ENCODE measurements around the gene YWHAG.
"Not testable (repeated sequence)": the region's sequence is repeated elsewhere in the genome, so short reads cannot be mapped to it uniquely, and the experiment has no call there.

YWHAG gene

GRCh38 chr7:76392531-76393115 lies 33.8 kb upstream of the YWHAG start:
- TF ChIP-seq CTCF (IDR thresholded peaks at IDR 0.05; ENCODE audit: low read depth, low read length), result no peak
- DNase-seq (ENCODE audit: low read depth in 2 of 2), result no peak
- H3K4me3 ChIP-seq (replicated peaks in 1 of 2; ENCODE audit: low read depth in 2 of 2, low read length in 2 of 2), result peak overlapping the region in 1 of 2 donors; percentile 30

- DNase-seq (ENCODE audit: low read depth in 2 of 2), result no peak
- no peak overlapping the region for H3K4me3 ChIP-seq (replicated peaks in 1 of 2; ENCODE audit: low read depth in 2 of 2, low read length in 2 of 2)
- TF ChIP-seq CTCF (IDR thresholded peaks at IDR 0.05; ENCODE audit: low read depth, low read length), result no peak
Observed at GRCh38 chr7:76390092-76390491, 31.3 kb upstream of the YWHAG start.

GRCh38 chr7:76387789-76388188 lies 29.0 kb upstream of the YWHAG start:
- not testable (repeated sequence) for DNase-seq (ENCODE audit: low read depth in 2 of 2); H3K4me3 ChIP-seq (replicated peaks in 1 of 2; ENCODE audit: low read depth in 2 of 2, low read length in 2 of 2)

- H3K4me3 ChIP-seq (replicated peaks in 1 of 2; ENCODE audit: low read depth in 2 of 2, low read length in 2 of 2), result no peak overlapping the region
- TF ChIP-seq CTCF (IDR thresholded peaks at IDR 0.05; ENCODE audit: low read depth, low read length), result no peak
- DNase-seq (ENCODE audit: low read depth in 2 of 2), result peak; percentile 25 to 79
Observed at GRCh38 chr7:76386691-76387260, 28.0 kb upstream of the YWHAG start.

- no peak overlapping the region for H3K4me3 ChIP-seq (replicated peaks in 1 of 2; ENCODE audit: low read depth in 2 of 2, low read length in 2 of 2)
- no peak for TF ChIP-seq CTCF (IDR thresholded peaks at IDR 0.05; ENCODE audit: low read depth, low read length)
- peak; percentile 27 to 42 for DNase-seq (ENCODE audit: low read depth in 2 of 2)
Observed at GRCh38 chr7:76383089-76383944, 24.5 kb upstream of the YWHAG start.

GRCh38 chr7:76381814-76382213 lies 23.0 kb upstream of the YWHAG start:
- DNase-seq (ENCODE audit: low read depth in 2 of 2), result no peak
- no peak for TF ChIP-seq CTCF (IDR thresholded peaks at IDR 0.05; ENCODE audit: low read depth, low read length)
- H3K4me3 ChIP-seq (replicated peaks in 1 of 2; ENCODE audit: low read depth in 2 of 2, low read length in 2 of 2), result no peak overlapping the region

- no peak overlapping the region for H3K4me3 ChIP-seq (replicated peaks in 1 of 2; ENCODE audit: low read depth in 2 of 2, low read length in 2 of 2)
- no peak for TF ChIP-seq CTCF (IDR thresholded peaks at IDR 0.05; ENCODE audit: low read depth, low read length)
- peak in 1 of 2 donors; percentile 56 for DNase-seq (ENCODE audit: low read depth in 2 of 2)
Observed at GRCh38 chr7:76380623-76380966, 21.8 kb upstream of the YWHAG start.
